Daoy (cell line): ENCODE results near the gene CCNQ. TPM values are rescaled to one million over a fixed set of nuclear protein-coding genes. Genes with fewer than 3 reads are reported as not detected.

Source experiments
- DNase-seq: peaks from one replicate; pipeline ENCODE4 v3.0.0-alpha.2; 2015; ENCODE audit warnings: low read depth
- total RNA-seq: library from RNA; depleted of rRNA; stranded (reverse); fragments of >200 nt; shearing (Covaris generic); gene quantifications from 2 replicates; pipeline ENCODE4 v1.2.3, GENCODE V29; 2014

The CCNQ gene
- total RNA-seq, 1 experiment from 2014 or later: 41.5 TPM

DNA sequence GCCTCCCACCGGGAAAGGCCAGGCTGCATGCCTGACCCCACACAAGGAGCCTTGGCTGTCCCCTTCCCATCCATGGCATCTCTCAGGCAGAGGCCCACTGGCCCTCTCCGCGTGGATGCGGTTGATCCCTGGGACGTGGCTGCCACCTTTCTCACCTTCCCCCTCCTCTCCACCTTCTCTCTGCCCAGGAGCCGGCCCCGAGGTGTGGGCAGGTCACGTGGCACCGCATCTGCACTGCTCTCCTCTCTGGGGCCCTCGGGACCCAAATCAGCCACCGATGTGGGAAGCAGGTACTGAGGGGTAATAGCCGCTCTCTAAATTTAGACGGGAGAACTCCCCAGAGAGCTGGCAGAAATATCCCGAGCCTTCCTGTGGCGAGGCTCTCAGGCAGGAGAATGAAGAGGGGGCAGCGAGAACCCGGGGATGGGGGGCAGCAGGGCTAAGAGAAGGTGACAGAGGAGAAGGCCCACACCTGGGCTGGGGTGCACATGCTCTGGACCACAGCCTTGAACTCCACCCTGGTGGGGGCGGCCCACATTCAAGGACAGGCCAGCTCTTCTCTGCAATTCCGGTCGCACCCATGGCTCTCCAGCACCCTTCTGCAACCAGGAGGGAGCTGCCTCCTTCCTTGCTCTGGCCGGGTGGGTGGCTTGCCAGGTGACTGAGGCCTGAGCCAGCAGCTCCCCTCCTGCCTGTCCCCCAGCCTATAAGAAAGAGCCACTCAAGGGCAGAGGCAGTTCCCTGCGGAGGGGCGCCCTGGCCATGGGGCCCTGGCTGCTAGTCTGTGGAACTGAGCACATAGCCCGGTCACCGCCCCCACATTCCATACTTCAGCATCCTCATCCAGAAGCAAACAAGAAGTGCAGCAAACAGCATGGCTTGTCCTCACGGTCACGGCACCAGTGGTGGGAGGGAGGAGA is 38.4 kb upstream of the CCNQ start:
- no peak for DNase-seq

DNA sequence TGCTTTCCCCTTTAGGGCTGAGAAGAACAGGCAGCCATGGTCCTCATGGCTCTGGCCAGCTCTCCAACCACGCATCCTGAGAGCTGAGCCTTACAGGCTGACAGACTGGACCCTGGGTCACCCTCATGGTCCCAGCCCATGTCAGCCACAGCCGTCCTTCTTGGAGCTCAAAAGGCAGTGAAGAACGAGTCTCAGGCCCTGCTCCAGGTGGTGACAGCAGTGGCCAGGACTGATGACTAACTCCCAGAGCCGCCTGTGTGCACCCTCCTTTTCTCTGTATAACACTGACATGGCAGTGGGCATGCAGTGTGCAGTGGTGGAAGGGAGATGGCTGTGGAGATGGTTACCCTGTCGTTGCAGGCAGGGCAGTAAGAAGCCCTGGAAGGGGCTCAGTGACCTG is 37.8 kb upstream of the CCNQ start:
- no peak for DNase-seq

DNA sequence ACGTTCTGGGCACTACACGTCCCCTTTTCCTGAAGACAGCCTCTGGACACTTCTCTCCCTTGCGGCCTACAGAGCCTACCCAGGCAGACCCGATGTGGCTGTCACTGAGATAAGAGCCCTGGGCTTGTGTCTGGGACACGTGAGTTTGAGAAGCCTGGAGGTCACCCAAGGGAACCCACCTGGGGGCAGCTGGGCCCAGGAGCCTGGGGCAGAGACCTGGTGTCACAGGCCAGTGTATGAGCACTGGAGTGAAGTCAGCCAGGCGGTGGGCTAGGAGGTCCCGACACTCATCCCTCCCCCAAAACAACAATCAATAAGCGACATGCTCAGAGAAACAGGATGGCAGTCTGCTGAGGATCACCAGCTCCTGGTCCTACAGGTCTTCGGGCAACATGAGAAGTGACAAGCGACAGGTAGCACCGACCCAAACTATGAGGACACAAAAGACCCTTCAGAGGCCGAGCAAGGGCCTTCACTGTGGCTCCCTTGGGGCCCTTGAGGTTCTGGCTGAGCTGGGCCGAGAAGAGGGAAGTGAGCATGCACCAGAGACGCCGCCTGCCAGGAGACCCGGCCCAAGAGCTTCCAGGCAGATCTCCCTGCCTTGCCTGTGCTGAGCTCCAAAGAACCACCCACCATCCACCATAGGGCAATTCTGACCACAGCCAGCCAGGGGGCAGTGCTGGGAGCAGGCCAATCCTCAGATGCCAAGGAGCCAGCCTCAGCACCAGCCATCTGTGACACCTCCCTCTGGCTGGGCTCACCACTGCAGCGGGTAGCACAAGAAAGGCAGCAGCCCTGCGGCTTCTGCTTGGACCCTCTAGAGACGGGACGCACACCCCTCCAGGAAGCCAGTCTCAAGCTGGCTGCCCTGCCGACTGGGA is 37.1 kb upstream of the CCNQ start:
- DNase-seq: peak; percentile 62

DNA sequence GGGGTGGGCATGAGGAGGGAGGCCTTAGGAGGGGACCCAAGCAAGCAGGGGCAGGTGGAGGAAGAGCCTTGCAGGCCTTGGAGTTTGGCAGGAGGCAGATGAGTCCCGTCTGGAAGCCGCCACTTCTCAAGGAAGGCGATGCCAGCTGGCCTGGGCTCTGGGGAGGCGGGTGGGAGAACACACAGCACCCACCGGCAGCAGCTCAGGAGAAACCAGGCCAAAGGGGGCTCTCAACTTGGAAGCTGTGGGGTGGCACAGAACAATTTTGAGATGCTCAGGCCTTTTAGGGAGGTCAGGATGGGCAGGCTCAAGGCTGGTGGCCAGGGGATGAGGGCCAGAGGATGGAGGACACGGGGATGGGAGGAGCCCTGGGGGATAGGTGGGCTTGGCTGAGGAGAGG is 36.4 kb upstream of the CCNQ start:
- DNase-seq: no peak

DNA sequence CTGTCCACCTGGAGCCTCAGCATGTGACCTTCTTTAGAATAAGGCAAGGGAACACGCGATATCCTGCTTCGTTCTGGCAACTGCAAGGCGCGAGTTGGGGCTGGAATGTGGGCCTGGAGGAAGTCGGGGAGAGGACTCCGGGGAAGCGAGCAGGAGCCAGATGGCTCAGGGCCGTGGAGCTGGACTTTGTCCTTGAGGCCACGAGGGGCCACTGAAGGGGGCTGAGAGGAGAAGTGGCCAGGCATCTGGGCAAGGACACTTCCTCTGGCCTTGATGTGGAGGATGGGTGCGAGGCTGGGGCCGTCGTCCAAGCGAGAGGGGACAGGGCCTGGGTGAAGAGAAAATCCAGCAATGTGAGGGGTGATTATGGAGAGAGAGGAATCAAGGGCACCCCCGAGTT is 35.9 kb upstream of the CCNQ start:
- DNase-seq: no peak

DNA sequence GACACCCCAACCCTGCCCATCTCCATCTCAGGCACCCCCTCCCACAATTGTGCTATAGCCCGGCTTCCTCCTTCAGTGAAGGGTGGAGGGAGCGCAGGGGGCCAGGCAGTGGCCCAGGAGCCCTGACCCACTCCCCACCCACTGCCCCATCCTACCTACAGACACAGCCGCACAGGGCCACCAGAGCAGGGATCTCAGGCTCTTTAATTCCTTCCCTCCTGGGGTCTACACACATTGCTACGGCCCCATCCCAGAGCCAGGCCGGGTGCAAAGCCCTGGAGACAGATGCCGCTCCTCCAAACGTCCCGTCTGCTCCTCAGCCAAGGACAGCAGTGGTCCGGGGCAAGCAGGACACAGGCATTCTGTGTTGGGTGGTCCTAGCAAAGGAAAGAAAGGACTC is 35.3 kb upstream of the CCNQ start:
- DNase-seq: no peak

DNA sequence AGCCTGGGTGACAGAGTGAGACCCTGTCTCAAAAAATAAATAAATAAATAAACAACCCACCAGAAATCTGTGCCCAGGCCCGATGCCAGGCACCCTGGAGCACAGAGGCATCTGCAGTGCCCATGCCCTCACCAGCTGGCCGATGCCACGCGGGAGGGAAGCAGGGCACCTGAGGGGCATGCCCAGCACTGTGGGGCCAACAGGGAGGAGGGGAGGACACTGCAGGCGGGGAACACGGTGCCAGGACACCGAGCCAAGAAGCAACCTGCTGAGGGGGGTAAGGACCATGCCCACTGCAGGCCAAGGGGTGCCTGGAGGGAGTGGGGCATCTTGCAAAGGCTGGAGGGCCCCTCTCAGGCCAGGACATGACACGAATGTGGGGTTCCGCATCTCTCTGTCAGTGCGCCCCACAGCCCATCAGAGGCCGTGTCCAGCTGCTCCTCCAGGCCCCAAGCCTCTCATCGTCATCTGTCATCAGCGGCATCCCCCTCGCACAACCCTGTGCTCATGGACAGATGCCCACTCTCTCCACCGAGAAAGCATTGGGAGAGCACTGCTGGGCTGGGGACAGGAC is 34.8 kb upstream of the CCNQ start:
- DNase-seq: no peak

DNA sequence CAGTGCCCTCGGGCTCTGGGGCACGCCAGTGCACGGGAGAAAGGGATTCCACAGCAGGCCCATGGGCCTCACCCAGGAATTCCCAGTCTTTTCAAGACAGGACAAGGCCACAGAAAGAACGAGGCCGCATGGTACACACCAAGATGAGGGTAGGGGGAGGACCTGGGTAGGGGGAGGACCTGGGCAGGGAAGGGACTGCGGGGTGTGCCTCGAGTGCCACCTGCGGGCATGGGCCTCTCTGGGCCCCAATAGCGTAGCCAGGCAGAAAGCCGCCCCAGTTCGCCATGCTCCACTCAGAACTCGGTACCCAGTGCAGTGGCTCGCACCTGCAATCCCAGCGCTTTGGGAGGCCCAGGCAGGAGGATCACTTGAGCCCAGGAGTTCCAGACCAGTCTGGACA is 34.1 kb upstream of the CCNQ start:
- no peak for DNase-seq

DNA sequence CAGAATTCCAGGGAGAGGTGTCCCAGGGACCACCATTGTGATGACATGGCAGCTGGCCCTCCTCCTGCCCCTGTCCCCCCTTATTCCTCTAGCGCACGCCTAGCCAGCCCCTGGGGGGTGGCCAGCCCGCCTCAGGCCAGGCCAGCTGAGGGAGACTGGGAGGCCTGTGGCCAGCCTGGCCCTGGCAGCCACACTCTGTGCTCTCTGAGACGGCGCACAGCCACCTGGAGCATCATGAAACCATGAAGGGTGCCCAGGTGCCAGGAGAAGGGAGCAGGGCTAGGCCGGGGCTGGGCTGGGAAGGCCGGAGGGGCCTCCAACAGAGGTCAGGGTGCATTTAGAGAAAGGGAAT is 33.6 kb upstream of the CCNQ start:
- DNase-seq: no peak

DNA sequence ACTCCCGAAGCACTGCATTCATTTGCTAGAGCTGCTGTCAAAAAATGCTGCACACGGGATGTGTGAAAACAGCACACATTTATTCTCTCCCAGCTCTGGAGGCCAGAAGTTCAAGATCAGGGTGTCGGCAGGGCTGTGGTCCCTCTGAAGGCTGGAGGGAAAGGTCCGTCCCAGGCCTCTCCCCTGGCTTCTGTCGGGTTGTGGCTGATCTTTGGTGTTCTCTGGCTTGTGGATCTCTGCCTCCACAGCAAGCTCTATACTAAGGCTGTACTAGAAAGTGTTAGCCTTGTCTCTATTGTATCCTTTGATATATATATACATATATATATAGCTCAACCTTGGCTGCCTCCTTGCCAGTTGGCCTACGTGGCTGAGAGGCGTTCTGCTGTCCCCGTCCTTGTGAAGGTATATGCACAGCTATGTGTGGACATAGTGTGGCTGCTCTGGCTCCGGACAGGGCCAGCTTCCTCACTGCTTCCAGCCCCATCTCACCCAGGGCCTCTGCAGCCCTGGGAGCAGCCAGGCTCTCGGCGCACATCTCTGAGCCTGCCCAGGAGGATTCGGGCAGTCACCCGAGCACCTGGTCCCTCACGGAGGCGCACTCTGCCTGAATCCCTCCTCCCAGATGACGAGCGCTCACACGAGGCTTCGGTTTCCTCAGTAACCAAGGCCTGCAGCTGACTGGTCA is 33.1 kb upstream of the CCNQ start:
- DNase-seq: no peak

DNA sequence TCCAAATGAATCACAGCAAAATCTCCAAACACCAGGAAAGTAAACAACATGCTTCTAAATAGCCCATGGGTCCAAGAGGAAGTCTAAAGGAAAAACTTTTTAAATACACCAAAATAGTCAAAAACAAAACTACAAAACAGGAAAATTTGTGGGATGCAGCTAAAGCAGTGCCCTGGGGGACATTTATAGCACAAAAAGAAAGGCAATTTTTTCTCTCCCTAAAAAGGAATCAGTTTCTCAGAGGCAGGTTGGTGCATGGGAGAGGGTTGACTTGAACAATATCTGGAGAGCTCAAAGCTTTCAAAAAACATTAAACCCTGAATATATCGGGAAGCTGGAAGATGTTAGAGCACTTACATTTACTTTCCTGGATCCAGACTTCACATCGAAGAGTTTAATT is 32.4 kb upstream of the CCNQ start:
- DNase-seq: no peak

DNA sequence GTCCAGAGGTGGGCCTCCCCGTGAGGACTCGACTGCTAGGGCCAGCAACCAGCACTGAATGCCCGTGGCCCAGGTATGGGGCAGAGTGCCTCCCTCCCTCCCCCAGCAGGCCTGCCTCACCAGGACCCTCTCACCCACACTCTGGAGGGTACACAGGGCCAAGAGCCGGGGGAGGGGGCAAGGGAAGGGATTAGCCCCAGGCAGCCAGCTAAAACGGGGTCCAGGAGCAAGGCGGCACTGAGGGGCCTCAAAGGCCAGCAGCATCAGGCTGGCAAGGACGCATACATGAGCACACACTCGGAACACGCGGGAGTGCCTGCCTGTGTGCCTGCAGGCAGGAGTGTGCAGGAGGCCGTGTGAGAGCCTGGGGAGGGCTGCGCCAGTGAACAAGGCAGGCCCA is 29.7 kb upstream of the CCNQ start:
- no peak for DNase-seq

DNA sequence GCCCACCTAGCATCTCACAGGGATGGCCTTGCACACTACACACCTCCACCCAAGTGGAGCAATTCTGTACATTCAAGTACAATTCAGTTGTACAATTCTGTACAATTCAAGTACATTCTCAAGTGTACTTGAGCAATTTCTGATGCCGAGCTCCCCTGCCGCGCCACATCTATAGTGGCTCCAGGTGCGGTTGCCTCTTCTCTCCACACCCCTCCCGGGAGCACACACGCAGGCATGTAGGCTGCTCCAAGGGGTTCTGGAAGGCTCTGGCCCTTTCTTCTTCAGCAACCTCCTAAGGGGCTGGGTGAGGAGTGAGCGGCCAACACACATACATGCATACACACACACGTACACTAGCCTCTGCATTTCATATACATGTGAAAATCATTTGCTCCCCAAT is 29.2 kb upstream of the CCNQ start:
- DNase-seq: no peak

DNA sequence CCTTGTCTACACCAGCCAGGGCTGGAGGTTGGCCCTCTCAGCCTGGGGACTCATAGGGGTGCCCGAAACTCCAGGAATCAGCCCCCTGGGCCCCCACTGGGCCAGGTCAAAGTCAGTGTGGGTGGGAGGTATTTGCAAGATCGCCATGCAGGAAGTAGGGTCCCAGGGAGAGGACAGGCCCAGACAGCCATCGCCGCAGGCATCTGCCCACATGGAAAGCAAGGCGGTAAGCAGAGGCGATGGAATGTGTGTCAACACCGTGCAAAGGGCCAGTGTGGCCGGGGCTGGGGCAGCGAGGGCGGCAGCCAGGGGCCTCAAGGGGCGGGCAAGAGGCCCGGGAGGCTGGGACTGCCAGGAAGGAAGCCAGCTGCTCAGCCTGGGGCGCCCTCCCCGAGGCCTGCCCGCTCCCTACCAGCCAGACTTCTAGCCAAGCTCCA is 28.8 kb upstream of the CCNQ start:
- no peak for DNase-seq

DNA sequence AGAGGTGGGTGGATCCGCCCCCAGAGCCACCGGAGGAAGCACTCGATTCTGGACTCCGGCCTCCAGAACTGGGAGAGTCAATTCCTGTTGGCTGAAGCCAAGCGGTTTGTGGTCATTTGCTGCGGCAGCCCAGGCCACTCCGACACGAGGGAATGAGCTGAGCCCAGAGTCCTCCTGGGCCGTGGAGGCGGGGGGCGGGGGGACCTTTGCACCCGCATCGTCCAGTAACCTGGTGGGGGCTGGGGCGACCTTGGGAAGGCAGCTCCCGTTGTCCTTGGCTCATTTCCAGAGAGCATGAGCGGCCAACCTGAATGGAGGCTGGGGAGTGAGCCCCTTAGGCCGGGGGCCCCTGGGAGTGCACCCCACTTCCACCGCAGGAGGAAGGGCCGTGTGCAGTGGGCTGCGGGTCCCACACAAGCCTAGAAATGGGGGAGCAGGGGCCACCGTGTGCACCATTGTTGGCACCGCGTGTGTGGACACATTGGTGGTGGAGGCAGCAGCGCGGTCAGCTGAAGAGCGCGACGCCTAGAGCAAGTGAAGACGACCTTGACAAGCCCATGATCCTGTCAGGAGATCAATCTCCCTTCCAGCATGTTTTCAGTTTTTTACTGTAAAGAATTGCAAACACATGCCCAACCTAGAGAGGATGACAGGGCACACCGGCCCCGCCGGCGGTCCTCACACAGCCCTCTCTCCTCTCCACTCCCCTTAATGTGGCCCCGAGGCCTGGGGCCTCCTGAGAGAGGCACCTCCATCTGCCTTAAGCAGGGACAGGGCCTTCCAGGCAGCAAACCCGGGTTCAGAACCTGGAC is 28.1 kb upstream of the CCNQ start:
- DNase-seq: no peak

DNA sequence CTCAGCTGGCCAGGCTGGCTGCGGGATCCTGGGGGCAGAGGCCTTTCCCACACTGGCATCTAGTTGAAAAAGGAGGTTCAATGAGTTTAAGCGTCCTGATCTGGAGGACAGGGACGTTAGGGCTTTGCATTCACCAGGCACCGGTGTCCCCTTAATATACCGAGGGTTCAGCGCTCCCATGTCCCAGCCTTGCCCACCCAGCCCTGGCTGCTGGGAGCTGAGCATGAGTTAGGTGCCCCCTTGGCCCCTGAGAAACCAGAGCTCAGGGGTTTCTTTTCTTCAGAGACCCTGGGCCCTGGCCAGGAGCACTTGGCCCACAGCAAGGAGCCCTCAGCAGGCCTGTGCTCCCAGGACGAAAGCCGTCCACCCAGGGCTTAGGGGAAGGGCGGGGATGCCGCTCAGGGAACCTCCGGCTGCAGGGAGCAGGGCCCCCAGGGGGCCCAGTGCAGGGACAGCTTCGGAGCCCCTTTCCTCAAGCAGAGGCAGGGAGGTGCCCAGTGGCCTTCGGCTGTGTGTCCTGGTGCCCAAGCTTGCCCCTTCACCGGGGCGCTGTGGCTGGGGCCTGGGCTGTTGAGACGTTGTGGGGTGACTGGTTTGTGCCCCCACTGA is 27.2 kb upstream of the CCNQ start:
- no peak for DNase-seq

DNA sequence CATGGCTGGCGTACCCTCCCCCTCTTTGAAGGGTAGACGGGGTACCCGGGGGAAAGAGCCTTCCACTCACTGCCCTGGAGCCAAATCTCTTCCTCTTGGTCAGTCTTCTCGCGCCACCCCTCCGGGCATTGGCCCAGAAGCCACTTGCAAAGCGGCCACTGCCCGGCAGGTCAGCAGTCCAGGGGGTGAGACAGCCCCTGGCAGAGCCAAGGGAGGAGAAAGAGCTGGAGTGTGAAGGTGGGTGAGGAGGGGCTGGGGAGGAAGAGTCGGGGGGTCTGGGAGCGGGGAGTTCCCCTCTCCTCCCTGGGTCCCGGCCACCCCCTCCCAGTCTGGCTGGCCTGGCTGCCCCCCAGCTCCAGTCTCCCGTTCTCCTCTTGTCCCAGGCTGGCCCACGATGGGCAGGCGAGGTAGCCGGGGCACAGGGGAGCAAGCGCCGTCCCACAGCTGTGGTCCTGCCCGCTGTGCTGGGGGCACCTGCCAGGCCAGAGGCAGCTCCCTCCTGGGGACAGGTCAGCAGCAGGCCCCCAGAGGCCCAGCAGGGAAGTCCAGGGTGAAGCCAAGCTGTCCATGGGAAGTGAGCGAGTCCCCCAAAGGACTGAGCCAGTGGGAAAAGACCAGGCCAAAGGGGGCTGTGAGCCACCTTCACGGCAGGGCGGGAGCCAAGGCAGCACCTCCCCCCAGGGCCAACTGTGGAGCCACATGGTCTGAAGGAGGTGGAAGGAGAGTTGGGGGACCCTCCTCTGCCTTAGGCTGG is 26.5 kb upstream of the CCNQ start:
- no peak for DNase-seq

DNA sequence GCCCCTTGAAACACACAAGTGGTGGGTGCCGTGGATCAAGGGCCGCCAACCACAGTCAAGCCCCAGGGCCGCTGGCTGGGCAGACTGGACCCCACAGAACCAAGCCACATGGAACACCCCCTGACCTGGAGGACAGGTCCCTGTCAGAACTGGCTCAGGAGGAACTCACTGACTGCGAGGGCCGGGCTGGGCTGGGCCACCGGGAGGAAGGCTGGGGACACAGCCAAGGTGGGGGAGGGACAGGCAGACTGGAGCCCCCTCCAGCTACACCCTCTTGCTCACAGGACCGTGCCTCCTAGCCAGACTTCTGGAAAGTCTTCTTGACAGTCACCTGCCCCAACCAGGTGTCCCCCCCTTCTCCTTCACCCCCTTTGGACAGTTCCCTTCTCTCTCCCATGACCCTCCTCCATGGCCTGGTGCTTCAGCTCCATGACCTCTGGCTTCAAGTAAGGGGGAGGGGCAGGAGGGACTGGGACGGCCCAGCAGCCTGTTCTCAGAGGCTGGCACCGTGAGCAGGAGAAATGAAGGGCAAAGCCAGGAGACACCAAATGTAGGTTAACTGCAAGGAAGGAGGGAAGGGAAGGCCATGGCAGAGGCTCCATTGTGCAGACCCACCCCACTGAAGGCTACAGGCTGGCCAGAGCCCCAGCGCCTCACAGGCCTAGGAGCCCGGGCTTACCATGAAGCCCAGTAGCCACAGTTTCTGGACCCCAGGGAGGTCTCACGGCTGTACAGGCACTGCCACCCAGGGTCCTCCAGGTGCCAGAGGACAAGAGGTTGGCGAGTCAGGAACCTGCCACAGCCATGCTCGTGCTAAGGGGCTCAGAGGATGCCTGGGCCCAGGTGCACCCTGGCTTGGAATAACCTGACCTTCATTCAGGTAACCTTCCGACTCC is 25.5 kb upstream of the CCNQ start:
- DNase-seq: no peak
